HUES64 (cell line): ENCODE measurements around the gene RUNDC3A.
"Not testable (repeated sequence)": the region's sequence is repeated elsewhere in the genome, so short reads cannot be mapped to it uniquely, and the experiment has no call there.

ENCODE experiments used
- H3K27ac ChIP-seq: 2 replicates; pipeline ENCODE4 v1.7.0; 2013; ENCODE audit warnings: low read depth, low read length, inconsistent platforms
- H3K27me3 ChIP-seq: 2 replicates; pipeline ENCODE4 v1.6.1; 2013; ENCODE audit warnings: mild to moderate bottlenecking, low read length; ENCODE audit not compliant: insufficient read depth
- H3K36me3 ChIP-seq: 2 replicates; pipeline ENCODE4 v1.6.1; 2013; ENCODE audit warnings: mild to moderate bottlenecking, low read length; ENCODE audit not compliant: insufficient read depth
- H3K4me1 ChIP-seq: 2 replicates; pipeline ENCODE4 v1.6.1; 2013; ENCODE audit warnings: mild to moderate bottlenecking, low read length, moderate library complexity; ENCODE audit not compliant: insufficient read depth
- H3K4me3 ChIP-seq: 2 replicates; pipeline ENCODE4 v1.5.1; 2013; ENCODE audit warnings: mild to moderate bottlenecking, low read length, moderate library complexity
- H3K9ac ChIP-seq: 2 replicates; pipeline ENCODE4 v1.6.1; 2013; ENCODE audit warnings: mild to moderate bottlenecking, low read depth, low read length
- H3K9me3 ChIP-seq: 2 replicates; pipeline ENCODE4 v1.6.1; 2013; ENCODE audit warnings: low read depth, low read length; ENCODE audit not compliant: insufficient read depth
- WGBS: fragments of 150-250, 120-280 bp; methylation state at CpG from one replicate; pipeline ENCODE4 v1.1.7; 2013; ENCODE audit warnings: missing lambda C conversion rate; 5-methylcytosine and 5-hydroxymethylcytosine counted together

RUNDC3A gene

GRCh38 chr17:44362949-44363612 is 54.7 kb downstream of the RUNDC3A start:
- Histone ChIP-seq H3K4me1 (peaks cover 24% of the 10 kb centered on the region), H3K36me3 (peaks cover 4% of the 10 kb centered on the region; the same call in 1 of the 2 replicates), H3K27me3 (peaks cover 16% of the 10 kb centered on the region), H3K9me3 (no peaks in the 10 kb centered on the region), H3K4me3 (peak overlapping the region; percentile 88), H3K27ac (peak overlapping the region; percentile 58; the same call in 1 of the 2 replicates), H3K9ac (peak overlapping the region; percentile 89)
- WGBS = 1% methylated on average over 45 of the region's 45 CpGs

GRCh38 chr17:44363613-44364159 is 55.3 kb downstream of the RUNDC3A start, which contains the start of gene FAM171A2:
FAM171A2 (minus strand) TSS chr17:44363853; CDS start chr17:44363714, 139 bp downstream.
- Histone ChIP-seq H3K9me3 (no peaks in the 10 kb centered on the region), H3K4me3 (peak within 1 kb of the TSS; percentile 88), H3K9ac (peak within 1 kb of the TSS; percentile 89), H3K36me3 (peaks cover 4% of the 10 kb centered on the region; the same call in 1 of the 2 replicates), H3K4me1 (peaks cover 24% of the 10 kb centered on the region), H3K27ac (peak within 1 kb of the TSS; percentile 58; the same call in 1 of the 2 replicates), H3K27me3 (peaks cover 16% of the 10 kb centered on the region)
- WGBS = 1% methylated on average over 63 of the region's 63 CpGs

GRCh38 chr17:44365051-44365450 is 56.6 kb downstream of the RUNDC3A start:
- H3K9ac ChIP-seq, H3K36me3 ChIP-seq, H3K4me3 ChIP-seq, H3K27ac ChIP-seq, H3K9me3 ChIP-seq: not testable (repeated sequence)
- H3K27me3 ChIP-seq = peaks cover 16% of the 10 kb centered on the region
- WGBS = 90% methylated on average over 5 of the region's 5 CpGs
- H3K4me1 ChIP-seq = peaks cover 24% of the 10 kb centered on the region

- no peak overlapping the region for H3K4me3 ChIP-seq
- no peaks in the 10 kb centered on the region for H3K9me3 ChIP-seq
- peaks cover 16% of the 10 kb centered on the region for H3K27me3 ChIP-seq
- no peak overlapping the region for H3K9ac ChIP-seq
- 90% methylated on average over 7 of the region's 7 CpGs for WGBS
- no peak overlapping the region for H3K27ac ChIP-seq
- no peaks in the 10 kb centered on the region for H3K36me3 ChIP-seq
- H3K4me1 ChIP-seq = peaks cover 4% of the 10 kb centered on the region; the same call in 1 of the 2 replicates
Measured at GRCh38 chr17:44367231-44367979, 59.0 kb downstream of the RUNDC3A start.
